SK-N-SH treated with all-trans-retinoic acid at 6 μM for 48 hours (cell line): ENCODE results near the gene PBX3.

Source experiments
- ARNTL ChIP-seq: fragments of 450-650 bp; formaldehyde crosslinking; IDR thresholded peaks from 2 replicates; pipeline ENCODE4 v1.5.0; 2020; ENCODE audit warnings: low read depth, mild to moderate bottlenecking, moderate library complexity, borderline replicate concordance
- GLIS3 ChIP-seq: fragments of 250-450 bp; sonication (Bioruptor Pico); IDR thresholded peaks from 2 replicates; pipeline ENCODE4 v1.5.0; 2020; ENCODE audit warnings: mild to moderate bottlenecking, moderate library complexity
- OSR1 ChIP-seq: fragments of 250-450 bp; sonication (Bioruptor Pico); IDR thresholded peaks from 2 replicates; pipeline ENCODE4 v1.8.0; 2022; ENCODE audit warnings: moderate library complexity, mild to moderate bottlenecking, inconsistent platforms
- PATZ1 ChIP-seq: fragments of 250-450 bp; sonication (Bioruptor Pico); IDR thresholded peaks from 2 replicates; pipeline ENCODE4 v1.8.0; 2020; ENCODE audit warnings: mild to moderate bottlenecking, moderate library complexity, borderline replicate concordance
- RARB ChIP-seq: fragments of 250-450 bp; sonication (Bioruptor Pico); IDR thresholded peaks from 2 replicates; pipeline ENCODE4 v1.8.0; 2021; ENCODE audit warnings: mild to moderate bottlenecking, moderate library complexity
- SNAI2 ChIP-seq: fragments of 250-450 bp; sonication (Bioruptor Pico); IDR thresholded peaks from 2 replicates; pipeline ENCODE4 v1.5.0; 2020; ENCODE audit warnings: mild to moderate bottlenecking, moderate library complexity
- TOX ChIP-seq: fragments of 250-450 bp; sonication (Bioruptor Pico); IDR thresholded peaks from 2 replicates; pipeline ENCODE4 v1.8.0; 2021; ENCODE audit warnings: mild to moderate bottlenecking, moderate library complexity, borderline replicate concordance
- ZC3H10 ChIP-seq: fragments of 250-450 bp; sonication (Bioruptor Pico); IDR thresholded peaks from 2 replicates; pipeline ENCODE4 v1.5.1; 2021; ENCODE audit warnings: mild to moderate bottlenecking, moderate library complexity
- ZFP3 ChIP-seq: fragments of 250-450 bp; sonication (Bioruptor Pico); IDR thresholded peaks from 2 replicates; pipeline ENCODE4 v1.5.0; 2020; ENCODE audit warnings: mild to moderate bottlenecking, moderate library complexity
- ZFP30 ChIP-seq: fragments of 450-650 bp; formaldehyde crosslinking; IDR thresholded peaks from 2 replicates; pipeline ENCODE4 v1.5.0; 2022; ENCODE audit warnings: mild to moderate bottlenecking, moderate library complexity

- no peak for TF ChIP-seq ZFP30
- no peak for TF ChIP-seq RARB (CRISPR knock-in tag)
- TF ChIP-seq SNAI2 (CRISPR knock-in tag), result no peak
- no peak for TF ChIP-seq GLIS3 (CRISPR knock-in tag)
- no peak for TF ChIP-seq TOX (CRISPR knock-in tag)
- TF ChIP-seq ZC3H10 (CRISPR knock-in tag), result no peak
- no peak for TF ChIP-seq ARNTL (CRISPR knock-in tag)
- no peak for TF ChIP-seq ZFP3 (CRISPR knock-in tag)
- TF ChIP-seq OSR1, result no peak
- TF ChIP-seq PATZ1, result no peak
Observed at GRCh38 chr9:125768803-125769202, 21.6 kb downstream of the PBX3 start.
